ENCODE measurements around the gene ESYT2.

DNA sequence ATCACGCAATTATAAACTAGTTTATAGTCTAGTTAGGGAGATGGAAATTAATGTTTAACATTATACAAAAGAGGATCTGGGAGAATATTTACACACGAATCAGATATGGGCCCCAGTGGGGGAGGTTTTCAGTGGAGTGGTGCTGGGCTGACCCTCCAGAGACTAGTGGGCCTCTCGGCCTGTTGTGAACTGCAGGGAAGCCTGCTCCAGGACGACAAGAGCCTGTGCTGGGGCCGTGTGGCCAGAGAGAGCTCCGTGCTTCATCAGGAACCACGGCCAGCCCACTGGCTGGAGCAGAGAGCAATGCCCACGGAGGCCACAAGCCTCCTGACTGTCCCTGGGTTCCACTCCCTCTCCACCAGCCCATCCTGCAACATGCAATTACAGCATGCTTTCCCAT, 11.3 kb upstream of the ESYT2 start:
- TF ChIP-seq YY1 (IDR thresholded peaks at IDR 0.05; ENCODE audit: insufficient read depth, insufficient read length) (no peak), ZNF274 (IDR thresholded peaks at IDR 0.05; ENCODE audit: low read depth, low read length) (no peak)
